Endothelial cell of umbilical vein (primary cell): ENCODE measurements around the gene GMPPA. TPM values are rescaled to one million over a fixed set of nuclear protein-coding genes. Genes with fewer than 3 reads are reported as not detected.

Experiments
- BruUV-seq: library from RNA; stranded (reverse); fragments of 400-500 nt; replicated peaks from 2 replicates; lab custom pipeline; 2021; lab: Mats Ljungman, UMichigan
- CTCF ChIA-PET: fragments of 300-600, 350-600 bp; sonication (Branson Sonifier 250); formaldehyde crosslinking; loops from one replicate; lab custom pipeline; 2021; ENCODE audit warnings: antibody characterized with exemption, inconsistent platforms; lab: Charles Lee
- POLR2A ChIA-PET: fragments of 300-600, 350-600 bp; sonication (Branson Sonifier 250); formaldehyde crosslinking; loops from one replicate; lab custom pipeline; 2021; ENCODE audit warnings: antibody characterized with exemption, inconsistent platforms; lab: Charles Lee
- DNase-seq: peaks from one replicate; pipeline ENCODE4 v3.0.0-alpha.2; 2011; ENCODE audit warnings: low read depth, low spot score
- FAIRE-seq: peaks from 2 replicates; lab custom pipeline; 2011; peaks lifted over from hg19 to GRCh38; lab: Jason Lieb, UNC
- H2AFZ ChIP-seq: 2 replicates; pipeline ENCODE4 v1.6.0; 2012; ENCODE audit warnings: low read depth, low read length, control low read depth, inconsistent platforms
- H3K27ac ChIP-seq: 2 replicates; pipeline ENCODE4 v1.5.1; 2011; ENCODE audit warnings: low read depth, mild to moderate bottlenecking, control low read depth, low read length, moderate library complexity; ENCODE audit not compliant: insufficient read depth
- H3K27me3 ChIP-seq, 2 experiments: 2 replicates each; pipeline versions ENCODE4 v1.6.0 to v1.6.1; 2011; ENCODE audit warnings: low read length in 2 of 2, mixed read lengths in 1 of 2; ENCODE audit not compliant: control insufficient read depth in 2 of 2, insufficient read depth in 2 of 2
- H3K36me3 ChIP-seq, 2 experiments: 2 replicates in 1 of 2; 3 replicates in 1 of 2; pipeline ENCODE4 v1.5.1; 2011; ENCODE audit warnings: low read length in 2 of 2, mild to moderate bottlenecking in 1 of 2, moderate library complexity in 1 of 2; ENCODE audit not compliant: control insufficient read depth in 2 of 2, insufficient read depth in 2 of 2; ENCODE audit errors: extremely low read depth in 1 of 2
- H3K4me1 ChIP-seq: 3 replicates; pipeline ENCODE4 v1.5.1; 2011; ENCODE audit warnings: mild to moderate bottlenecking, low read length; ENCODE audit not compliant: control insufficient read depth, insufficient read depth; ENCODE audit errors: extremely low read depth
- H3K4me2 ChIP-seq: 2 replicates; pipeline ENCODE4 v1.6.1; 2011; ENCODE audit warnings: low read length, control low read depth, mixed read lengths; ENCODE audit not compliant: insufficient read depth
- H3K4me3 ChIP-seq, 3 experiments: fragments of 200-600 bp in 1 of 3; sonication (generic), shearing (Covaris generic) in 1 of 3; replicated peaks in 1 of 3; 2 replicates each; pipeline ENCODE4 v1.5.1; 2011 to 2016; ENCODE audit warnings: control low read depth in 3 of 3, low read length in 3 of 3, mild to moderate bottlenecking in 2 of 3, inconsistent platforms in 1 of 3, low read depth in 1 of 3, moderate library complexity in 1 of 3; ENCODE audit not compliant: insufficient read depth in 1 of 3
- H3K79me2 ChIP-seq: 2 replicates; pipeline ENCODE4 v1.6.0; 2012; ENCODE audit warnings: low read length, inconsistent platforms; ENCODE audit not compliant: control insufficient read depth, insufficient read depth
- H3K9ac ChIP-seq: replicated peaks from 2 replicates; pipeline ENCODE3; 2011; ENCODE audit warnings: low read length, control low read depth; ENCODE audit not compliant: insufficient read depth; ENCODE audit errors: extremely low read depth
- H3K9me1 ChIP-seq: replicated peaks from 3 replicates; pipeline ENCODE4 v1.6.0; 2011; ENCODE audit warnings: mild to moderate bottlenecking, low read length; ENCODE audit not compliant: control insufficient read depth, insufficient read depth; ENCODE audit errors: extremely low read depth
- H3K9me3 ChIP-seq: replicated peaks from 2 replicates; pipeline ENCODE4 v1.5.1; 2012; ENCODE audit warnings: low read length, inconsistent platforms; ENCODE audit not compliant: control insufficient read depth, insufficient read depth
- H4K20me1 ChIP-seq: replicated peaks from 2 replicates; pipeline ENCODE3; 2011; ENCODE audit warnings: mild to moderate bottlenecking, low read length; ENCODE audit not compliant: control insufficient read depth, insufficient read depth; ENCODE audit errors: extremely low read depth
- EZH2 ChIP-seq: IDR thresholded peaks from 2 replicates; pipeline ENCODE4 v1.6.1; 2012; ENCODE audit warnings: borderline replicate concordance, low read depth, mild to moderate bottlenecking, moderate library complexity, low read length, inconsistent platforms; ENCODE audit not compliant: severe bottlenecking
- FOS ChIP-seq: IDR thresholded peaks from 2 replicates; pipeline ENCODE4 v1.6.1; 2011; ENCODE audit warnings: mild to moderate bottlenecking, low read length, moderate library complexity, borderline replicate concordance; ENCODE audit not compliant: insufficient read depth
- GATA2 ChIP-seq: IDR thresholded peaks from 2 replicates; pipeline ENCODE4 v1.7.0; 2011; ENCODE audit warnings: low read depth, mild to moderate bottlenecking, moderate library complexity, mixed read lengths, low read length; ENCODE audit not compliant: insufficient read length, insufficient read depth
- JUN ChIP-seq: IDR thresholded peaks from 2 replicates; pipeline ENCODE4 v1.6.1; 2011; ENCODE audit warnings: borderline replicate concordance, low read depth; ENCODE audit not compliant: insufficient read length, insufficient read depth
- MAX ChIP-seq: IDR thresholded peaks from 2 replicates; pipeline ENCODE4 v1.6.1; 2011; ENCODE audit not compliant: insufficient read depth, insufficient read length
- MYC ChIP-seq: IDR thresholded peaks from one replicate; pipeline ENCODE4 v1.6.1; 2011; ENCODE audit warnings: mild to moderate bottlenecking, low read depth, low read length
- POLR2A ChIP-seq: IDR thresholded peaks from 2 replicates; pipeline ENCODE4 v1.6.1; 2012; ENCODE audit warnings: low read depth, mild to moderate bottlenecking, control low read depth, low read length
- POLR2AphosphoS5 ChIP-seq: IDR thresholded peaks from 2 replicates; pipeline ENCODE4 v1.6.1; 2012; ENCODE audit warnings: low read depth, mild to moderate bottlenecking, control low read depth, low read length, moderate library complexity; ENCODE audit not compliant: insufficient read depth
- dilution Hi-C: fragments of 300-500 bp; cut with MboI; formaldehyde crosslinking; loops from one replicate; pipeline ENCODE4 v1.15.0; 2019; ENCODE audit warnings: low sequenced_read_pairs; ENCODE audit not compliant: extremely low pct_ligation_motif_present
- intact Hi-C: fragments of 100-400 bp; cut with micrococcal nuclease; formaldehyde crosslinking; loops from one replicate; pipeline ENCODE4 v1.10.0; 2022
- polyA plus RNA-seq, 4 experiments: library from polyadenylated mRNA; depleted of rRNA in 3 of 4; stranded (reverse) in 3 of 4; unstranded in 1 of 4; fragments of >200 nt; gene quantifications; 2 replicates each; pipeline versions ENCODE4 v1.2.1 to v1.2.3, GENCODE V29; 2011 to 2012; ENCODE audit warnings: missing spikeins in 1 of 4
- total RNA-seq: library from RNA; stranded (reverse); gene quantifications from 2 replicates; pipeline ENCODE4 v1.2.3, GENCODE V29; 2021
- TF ChIP-seq, protein P1 (sequence below), 2 donors: IDR thresholded peaks; 1 replicate in 1 of 2; 2 replicates in 1 of 2; pipeline ENCODE4 v1.5.1; 2011; ENCODE audit warnings: low read length in 2 of 2, mild to moderate bottlenecking in 2 of 2, moderate library complexity in 2 of 2, control low read depth in 1 of 2, inconsistent platforms in 1 of 2, low read depth in 1 of 2; ENCODE audit not compliant: insufficient read depth in 1 of 2; ENCODE audit errors: extremely low read depth in 1 of 2

The GMPPA gene
- total and polyA plus RNA-seq, 2 donors (not counting 3 experiments of a cell fraction or from before 2014, with no cell fraction given) = 39.1 to 104 TPM

- H3K27me3 ChIP-seq = peaks cover 44 to 47% of the 10 kb centered on the region in 2 experiments
- dilution Hi-C loops = no loop called here
- POLR2A ChIA-PET = no interaction called here
- CTCF ChIA-PET = interaction anchor here (1.0 to 19.9 kb wide), 5 partner anchors 9 to 44 kb away, joined by 3 to 731 read pairs (median 11); partner anchors contain the start of gene GMPPA
- H3K9me3 ChIP-seq = no peaks in the 10 kb centered on the region
- intact Hi-C loops = no loop called here
- no peaks in the 10 kb centered on the region for H3K9me1 ChIP-seq
- no peak overlapping the region for H3K4me3 ChIP-seq
- no peak overlapping the region for H3K27ac ChIP-seq
- no TSS peak for BruUV-seq
- H3K36me3 ChIP-seq = no peaks in the 10 kb centered on the region
- no peak for FAIRE-seq
- TF ChIP-seq MAX (no peak), POLR2AphosphoS5 (no peak), MYC (no peak), JUN (no peak), EZH2 (no peak), FOS (no peak), GATA2 (no peak), POLR2A (no peak)
- TF ChIP-seq, protein P1, sequence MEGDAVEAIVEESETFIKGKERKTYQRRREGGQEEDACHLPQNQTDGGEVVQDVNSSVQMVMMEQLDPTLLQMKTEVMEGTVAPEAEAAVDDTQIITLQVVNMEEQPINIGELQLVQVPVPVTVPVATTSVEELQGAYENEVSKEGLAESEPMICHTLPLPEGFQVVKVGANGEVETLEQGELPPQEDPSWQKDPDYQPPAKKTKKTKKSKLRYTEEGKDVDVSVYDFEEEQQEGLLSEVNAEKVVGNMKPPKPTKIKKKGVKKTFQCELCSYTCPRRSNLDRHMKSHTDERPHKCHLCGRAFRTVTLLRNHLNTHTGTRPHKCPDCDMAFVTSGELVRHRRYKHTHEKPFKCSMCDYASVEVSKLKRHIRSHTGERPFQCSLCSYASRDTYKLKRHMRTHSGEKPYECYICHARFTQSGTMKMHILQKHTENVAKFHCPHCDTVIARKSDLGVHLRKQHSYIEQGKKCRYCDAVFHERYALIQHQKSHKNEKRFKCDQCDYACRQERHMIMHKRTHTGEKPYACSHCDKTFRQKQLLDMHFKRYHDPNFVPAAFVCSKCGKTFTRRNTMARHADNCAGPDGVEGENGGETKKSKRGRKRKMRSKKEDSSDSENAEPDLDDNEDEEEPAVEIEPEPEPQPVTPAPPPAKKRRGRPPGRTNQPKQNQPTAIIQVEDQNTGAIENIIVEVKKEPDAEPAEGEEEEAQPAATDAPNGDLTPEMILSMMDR (IDR thresholded peaks at IDR 0.05; ENCODE audit: extremely low read depth in 1 of 2, insufficient read depth in 1 of 2, low read depth in 1 of 2, low read length in 2 of 2) = no peak
- H4K20me1 ChIP-seq = no peaks in the 10 kb centered on the region
- no peak overlapping the region for H3K4me2 ChIP-seq
- no peaks in the 10 kb centered on the region for H3K79me2 ChIP-seq
- H3K4me1 ChIP-seq = no peaks in the 10 kb centered on the region
- no peak for DNase-seq
- H2AFZ ChIP-seq = no peak overlapping the region
- H3K9ac ChIP-seq = no peak overlapping the region
Observed at GRCh38 chr2:219485201-219485580, 13.5 kb upstream of the GMPPA start.
